Endothelial cell of umbilical vein (primary cell): Measurements from ENCODE around the gene CARD9.

Source experiments
- CTCF ChIP-seq, 2 donors: IDR thresholded peaks; 1 replicate in 1 of 2; 2 replicates in 1 of 2; pipeline ENCODE4 v1.5.1; 2011; ENCODE audit warnings: low read length in 2 of 2, mild to moderate bottlenecking in 2 of 2, moderate library complexity in 2 of 2, control low read depth in 1 of 2, inconsistent platforms in 1 of 2, low read depth in 1 of 2; ENCODE audit not compliant: insufficient read depth in 1 of 2; ENCODE audit errors: extremely low read depth in 1 of 2
- EZH2 ChIP-seq: IDR thresholded peaks from 2 replicates; pipeline ENCODE4 v1.6.1; 2012; ENCODE audit warnings: borderline replicate concordance, low read depth, mild to moderate bottlenecking, moderate library complexity, low read length, inconsistent platforms; ENCODE audit not compliant: severe bottlenecking
- JUN ChIP-seq: IDR thresholded peaks from 2 replicates; pipeline ENCODE4 v1.6.1; 2011; ENCODE audit warnings: borderline replicate concordance, low read depth; ENCODE audit not compliant: insufficient read length, insufficient read depth
- MAX ChIP-seq: IDR thresholded peaks from 2 replicates; pipeline ENCODE4 v1.6.1; 2011; ENCODE audit not compliant: insufficient read depth, insufficient read length
- MYC ChIP-seq: IDR thresholded peaks from one replicate; pipeline ENCODE4 v1.6.1; 2011; ENCODE audit warnings: mild to moderate bottlenecking, low read depth, low read length
- POLR2A ChIP-seq: IDR thresholded peaks from 2 replicates; pipeline ENCODE4 v1.6.1; 2012; ENCODE audit warnings: low read depth, mild to moderate bottlenecking, control low read depth, low read length
- POLR2AphosphoS5 ChIP-seq: IDR thresholded peaks from 2 replicates; pipeline ENCODE4 v1.6.1; 2012; ENCODE audit warnings: low read depth, mild to moderate bottlenecking, control low read depth, low read length, moderate library complexity; ENCODE audit not compliant: insufficient read depth

DNA sequence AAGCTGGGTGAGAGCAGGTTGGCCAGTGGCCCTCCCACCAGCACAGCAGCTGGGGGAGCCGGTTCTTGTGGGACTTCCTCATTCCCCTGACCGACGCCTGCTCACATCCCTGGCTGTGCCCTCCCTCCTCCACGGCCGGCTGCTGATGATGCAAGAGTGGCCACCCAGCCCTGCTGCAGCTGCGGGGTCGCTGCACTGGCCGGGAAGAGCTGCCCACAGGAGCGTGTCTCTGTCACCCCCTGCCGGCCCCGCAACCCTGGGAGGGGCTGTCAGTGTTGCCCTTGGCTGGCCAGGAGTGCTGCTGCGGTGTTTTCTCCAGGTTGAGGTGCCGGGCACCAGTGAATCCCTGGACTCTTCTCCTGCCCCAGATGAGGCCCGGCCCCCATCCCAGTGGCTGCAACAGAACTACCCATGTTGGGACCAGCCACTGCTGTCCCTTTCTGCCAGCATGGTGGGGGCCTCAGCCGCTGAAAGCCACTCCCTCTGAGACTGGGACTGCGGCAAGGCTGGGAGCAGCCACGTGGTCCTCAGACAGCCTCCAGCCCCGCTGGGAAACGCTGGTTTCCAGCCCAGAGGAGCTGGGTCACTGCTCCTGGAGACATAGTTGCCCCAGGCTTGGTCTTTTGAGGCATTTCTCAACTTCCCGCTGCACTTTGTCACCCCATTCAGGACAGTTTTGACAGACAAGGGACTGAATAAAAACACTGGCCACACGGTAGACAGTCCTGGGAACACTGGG is 739 bp downstream of the CARD9 start:
- TF ChIP-seq POLR2AphosphoS5 (no peak), POLR2A (no peak), CTCF (IDR thresholded peaks at IDR 0.05; ENCODE audit: extremely low read depth in 1 of 2, insufficient read depth in 1 of 2, low read depth in 1 of 2, low read length in 2 of 2) (peak in 1 of 2 donors; percentile 30), EZH2 (no peak), MYC (no peak), MAX (no peak), JUN (no peak)
